ENCODE measurements around the gene TBL1X.

Gene TBL1X

GRCh38 chrX:9498236-9498635, 33.4 kb downstream of the TBL1X start:
- DNase-seq (ENCODE audit: low spot score) = no peak

- DNase-seq (ENCODE audit: low spot score) = no peak
These were observed 35.7 kb downstream of the TBL1X start for GRCh38 chrX:9500584-9500983.

GRCh38 chrX:9501362-9501761, 36.5 kb downstream of the TBL1X start:
- DNase-seq (ENCODE audit: low spot score) = no peak

GRCh38 chrX:9503261-9503660, 38.4 kb downstream of the TBL1X start:
- DNase-seq (ENCODE audit: low spot score) = no peak

- no peak for DNase-seq (ENCODE audit: low spot score)
These were observed 45.5 kb downstream of the TBL1X start for GRCh38 chrX:9510366-9510765.

GRCh38 chrX:9510980-9511379, 46.1 kb downstream of the TBL1X start:
- no peak for DNase-seq (ENCODE audit: low spot score)

- DNase-seq (ENCODE audit: low spot score) = no peak
These were observed 50.6 kb downstream of the TBL1X start for GRCh38 chrX:9515489-9515888.

- DNase-seq (ENCODE audit: low spot score) = no peak
These were observed 51.2 kb downstream of the TBL1X start for GRCh38 chrX:9515973-9516538.

GRCh38 chrX:9516635-9517034, 51.8 kb downstream of the TBL1X start:
- DNase-seq (ENCODE audit: low spot score) = no peak

GRCh38 chrX:9518051-9518450, 53.2 kb downstream of the TBL1X start:
- DNase-seq (ENCODE audit: low spot score) = no peak

- DNase-seq (ENCODE audit: low spot score) = no peak
These were observed 54.0 kb downstream of the TBL1X start for GRCh38 chrX:9518889-9519288.

- no peak for DNase-seq (ENCODE audit: low spot score)
These were observed 54.8 kb downstream of the TBL1X start for GRCh38 chrX:9519546-9520216.

GRCh38 chrX:9520217-9520590, 55.3 kb downstream of the TBL1X start:
- DNase-seq (ENCODE audit: low spot score) = no peak

- DNase-seq (ENCODE audit: low spot score) = no peak
These were observed 57.7 kb downstream of the TBL1X start for GRCh38 chrX:9522378-9523155.

GRCh38 chrX:9525511-9526248, 60.8 kb downstream of the TBL1X start:
- no peak for DNase-seq (ENCODE audit: low spot score)

GRCh38 chrX:9526965-9527364, 62.1 kb downstream of the TBL1X start:
- DNase-seq (ENCODE audit: low spot score) = no peak

GRCh38 chrX:9528498-9528897, 63.6 kb downstream of the TBL1X start:
- no peak for DNase-seq (ENCODE audit: low spot score)

GRCh38 chrX:9529223-9529622, 64.4 kb downstream of the TBL1X start:
- no peak for DNase-seq (ENCODE audit: low spot score)

- peak; percentile 49 for DNase-seq (ENCODE audit: low spot score)
These were observed 66.0 kb downstream of the TBL1X start for GRCh38 chrX:9530848-9531274.

- DNase-seq (ENCODE audit: low spot score) = no peak
These were observed 67.5 kb downstream of the TBL1X start for GRCh38 chrX:9532349-9532748.

- no peak for DNase-seq (ENCODE audit: low spot score)
These were observed 68.8 kb downstream of the TBL1X start for GRCh38 chrX:9533611-9534010.

GRCh38 chrX:9534686-9535085, 69.8 kb downstream of the TBL1X start:
- no peak for DNase-seq (ENCODE audit: low spot score)

GRCh38 chrX:9535101-9535500, 70.2 kb downstream of the TBL1X start:
- DNase-seq (ENCODE audit: low spot score) = no peak
